Measurements from ENCODE around the gene MAP2K5.

DNA sequence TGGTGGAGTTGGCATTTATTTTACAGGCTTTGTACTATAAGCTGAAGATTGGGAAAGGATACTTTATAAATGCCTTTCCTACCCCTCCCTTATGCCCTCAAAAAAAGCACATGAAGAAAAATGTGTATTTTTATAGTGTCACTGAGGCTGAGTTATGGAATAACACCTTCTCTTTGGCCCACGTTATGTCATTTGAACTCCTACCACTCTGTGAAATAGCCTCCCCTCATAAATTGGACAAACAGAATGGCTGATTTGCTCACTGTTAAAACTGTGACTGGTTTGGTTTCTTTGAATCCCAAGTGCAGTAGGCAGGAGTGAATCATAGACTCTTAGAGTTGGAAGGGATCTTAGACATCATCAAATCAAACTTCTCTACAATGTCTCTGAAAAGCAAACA, 187.6 kb downstream of the MAP2K5 start:
- TF ChIP-seq, protein P1, sequence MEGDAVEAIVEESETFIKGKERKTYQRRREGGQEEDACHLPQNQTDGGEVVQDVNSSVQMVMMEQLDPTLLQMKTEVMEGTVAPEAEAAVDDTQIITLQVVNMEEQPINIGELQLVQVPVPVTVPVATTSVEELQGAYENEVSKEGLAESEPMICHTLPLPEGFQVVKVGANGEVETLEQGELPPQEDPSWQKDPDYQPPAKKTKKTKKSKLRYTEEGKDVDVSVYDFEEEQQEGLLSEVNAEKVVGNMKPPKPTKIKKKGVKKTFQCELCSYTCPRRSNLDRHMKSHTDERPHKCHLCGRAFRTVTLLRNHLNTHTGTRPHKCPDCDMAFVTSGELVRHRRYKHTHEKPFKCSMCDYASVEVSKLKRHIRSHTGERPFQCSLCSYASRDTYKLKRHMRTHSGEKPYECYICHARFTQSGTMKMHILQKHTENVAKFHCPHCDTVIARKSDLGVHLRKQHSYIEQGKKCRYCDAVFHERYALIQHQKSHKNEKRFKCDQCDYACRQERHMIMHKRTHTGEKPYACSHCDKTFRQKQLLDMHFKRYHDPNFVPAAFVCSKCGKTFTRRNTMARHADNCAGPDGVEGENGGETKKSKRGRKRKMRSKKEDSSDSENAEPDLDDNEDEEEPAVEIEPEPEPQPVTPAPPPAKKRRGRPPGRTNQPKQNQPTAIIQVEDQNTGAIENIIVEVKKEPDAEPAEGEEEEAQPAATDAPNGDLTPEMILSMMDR (conservative IDR thresholded peaks at IDR 0.05), result no peak
- no peak for TF ChIP-seq ZFX (IDR thresholded peaks at IDR 0.05)
